ENCODE measurements around the gene PAIP2.

Gene PAIP2

DNA sequence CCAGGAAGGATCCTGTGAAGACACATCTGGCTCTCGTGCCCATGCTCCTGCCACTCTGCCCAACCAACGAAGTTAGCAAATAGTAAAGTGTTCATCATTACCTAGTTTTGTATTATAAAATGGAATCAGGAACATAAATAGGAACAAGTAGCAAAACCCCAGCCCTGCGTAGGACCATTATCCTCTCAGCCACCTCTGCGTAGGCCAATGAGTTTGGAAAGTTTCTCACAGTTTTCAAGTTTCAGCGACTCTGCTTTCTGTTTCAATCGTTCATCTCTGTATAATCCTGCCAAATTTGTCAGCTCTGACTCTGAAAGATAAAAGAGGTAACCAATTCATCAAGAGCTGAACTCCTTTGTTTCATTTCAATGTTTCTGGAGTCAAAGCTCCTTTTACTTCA lies 72.3 kb downstream of the PAIP2 start:
- TF ChIP-seq CTCF (conservative IDR thresholded peaks at IDR 0.05; ENCODE audit: low read depth, low read length), result no peak
- no peak for DNase-seq (ENCODE audit: low read depth)

GRCh38 chr5:139414581-139415130 lies 73.0 kb downstream of the PAIP2 start:
- TF ChIP-seq CTCF (conservative IDR thresholded peaks at IDR 0.05; ENCODE audit: low read depth, low read length), result no peak
- no peak for DNase-seq (ENCODE audit: low read depth)
- H3K4me3 ChIP-seq (ENCODE audit: low read length), result no peak overlapping the region

More for the DNA sequence above, 72.3 kb downstream of the PAIP2 start:
- H3K4me3 ChIP-seq (ENCODE audit: low read length), result no peak overlapping the region

DNA sequence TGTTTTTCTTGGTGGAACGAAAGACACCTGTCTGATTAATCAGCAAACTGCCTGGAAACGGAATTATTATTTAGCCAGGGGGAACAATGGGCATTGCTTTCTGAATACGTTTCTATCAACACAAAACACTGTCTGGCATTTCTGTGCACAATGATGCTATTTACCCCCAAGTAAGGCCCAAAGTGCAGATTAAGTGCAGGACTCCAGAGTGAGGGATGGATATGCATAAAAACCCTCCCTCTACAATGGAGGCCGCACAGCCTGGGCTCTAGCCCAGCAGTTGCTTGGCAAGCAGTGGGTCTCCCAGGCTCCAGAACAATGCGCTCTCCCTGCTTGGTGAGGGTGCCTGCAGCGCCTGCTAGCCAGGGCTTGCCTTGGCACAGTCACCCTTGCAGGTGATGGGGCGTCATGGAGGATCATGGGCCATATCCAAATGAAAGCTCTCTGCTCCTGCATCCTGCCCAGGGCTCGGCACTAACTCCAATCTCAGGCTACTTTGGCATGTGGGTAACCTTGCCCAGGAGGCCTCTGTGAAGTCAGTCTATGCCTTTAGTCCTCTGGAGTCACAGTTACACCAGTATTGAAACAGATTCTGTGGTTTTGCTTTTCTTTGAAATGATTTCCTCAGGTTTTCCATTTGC lies 73.7 kb downstream of the PAIP2 start:
- DNase-seq (ENCODE audit: low read depth), result no peak
- H3K4me3 ChIP-seq (ENCODE audit: low read length), result no peak overlapping the region
- TF ChIP-seq CTCF (conservative IDR thresholded peaks at IDR 0.05; ENCODE audit: low read depth, low read length), result no peak

- H3K4me3 ChIP-seq (ENCODE audit: low read length), result no peak overlapping the region
- DNase-seq (ENCODE audit: low read depth), result no peak
Observed at GRCh38 chr5:139415869-139416268, 74.2 kb downstream of the PAIP2 start.

GRCh38 chr5:139416651-139417050 lies 75.0 kb downstream of the PAIP2 start:
- TF ChIP-seq CTCF (conservative IDR thresholded peaks at IDR 0.05; ENCODE audit: low read depth, low read length), result no peak
- no peak for DNase-seq (ENCODE audit: low read depth)
- no peak overlapping the region for H3K4me3 ChIP-seq (ENCODE audit: low read length)

More at GRCh38 chr5:139415869-139416268, 74.2 kb downstream of the PAIP2 start:
- TF ChIP-seq CTCF (conservative IDR thresholded peaks at IDR 0.05; ENCODE audit: low read depth, low read length), result no peak

- no peak for TF ChIP-seq CTCF (conservative IDR thresholded peaks at IDR 0.05; ENCODE audit: low read depth, low read length)
- no peak overlapping the region for H3K4me3 ChIP-seq (ENCODE audit: low read length)
- DNase-seq (ENCODE audit: low read depth), result no peak
Observed at GRCh38 chr5:139417214-139417613, 75.6 kb downstream of the PAIP2 start.

GRCh38 chr5:139418793-139419192 lies 77.1 kb downstream of the PAIP2 start:
- TF ChIP-seq CTCF (conservative IDR thresholded peaks at IDR 0.05; ENCODE audit: low read depth, low read length), result no peak
- no peak overlapping the region for H3K4me3 ChIP-seq (ENCODE audit: low read length)
- no peak for DNase-seq (ENCODE audit: low read depth)
